Measurements from ENCODE around the gene METTL24. TPM values are rescaled to one million over a fixed set of nuclear protein-coding genes. Genes with fewer than 3 reads are reported as not detected.

Gene METTL24, protein sequence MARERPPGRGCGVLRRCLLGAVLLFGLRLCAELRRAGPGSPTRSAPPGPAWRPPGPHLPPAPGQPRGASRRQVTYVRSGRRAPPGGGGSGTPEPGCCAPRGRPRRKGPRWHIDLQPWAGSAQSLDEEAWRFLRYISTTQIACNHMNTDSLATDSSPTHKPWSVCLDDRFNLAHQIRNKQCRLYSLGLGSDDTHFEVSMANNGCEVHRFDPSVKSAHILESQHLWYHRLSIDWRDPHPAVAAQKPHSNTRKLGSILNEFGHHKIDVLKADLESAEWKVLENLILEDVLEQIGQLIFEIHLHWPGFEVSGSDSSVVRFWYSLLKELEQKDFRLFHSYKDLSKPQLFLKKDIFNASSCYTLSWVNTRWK
- total RNA-seq: 1.2 TPM
- long read RNA-seq: 0 reads

DNA sequence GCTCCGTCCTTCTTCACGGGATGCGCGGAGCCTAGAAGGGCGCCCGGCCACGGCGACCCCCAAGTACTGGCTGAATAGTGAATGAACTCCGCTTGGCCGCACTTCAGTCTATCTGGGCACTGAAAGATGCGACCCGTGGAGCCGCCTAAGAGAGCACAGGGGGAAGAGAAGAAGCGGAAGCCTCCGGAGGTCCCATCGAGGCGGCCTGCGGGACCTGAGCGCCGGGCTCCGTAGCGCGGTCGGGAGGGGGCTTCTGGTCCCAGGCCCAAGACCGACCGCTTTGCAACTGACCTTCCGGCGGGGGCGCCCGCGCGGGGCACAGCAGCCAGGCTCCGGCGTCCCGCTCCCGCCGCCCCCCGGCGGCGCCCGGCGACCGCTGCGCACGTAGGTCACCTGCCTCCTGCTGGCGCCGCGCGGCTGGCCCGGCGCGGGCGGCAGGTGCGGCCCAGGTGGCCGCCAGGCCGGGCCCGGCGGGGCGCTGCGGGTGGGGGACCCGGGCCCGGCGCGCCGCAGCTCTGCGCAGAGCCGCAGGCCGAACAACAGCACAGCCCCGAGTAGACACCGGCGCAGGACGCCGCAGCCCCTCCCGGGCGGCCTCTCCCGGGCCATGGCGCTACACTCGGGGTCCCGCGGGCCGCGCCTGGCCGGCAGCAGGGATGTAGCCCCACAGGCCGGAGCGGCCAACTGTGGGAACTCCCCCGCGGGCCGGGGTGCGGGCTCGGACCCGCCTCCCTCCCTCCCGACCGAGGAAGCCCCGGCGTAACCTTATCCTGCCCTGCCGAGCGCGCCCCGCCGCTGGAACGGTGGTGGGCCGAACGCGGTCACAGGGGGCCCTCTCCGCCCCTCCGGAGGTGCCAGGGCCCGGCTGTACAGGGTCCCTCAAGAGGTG lies at the start of gene METTL24:
Gene METTL24, minus strand, starts transcription at position 686 of the 889 bp plus-strand sequence. Its CDS starts 77 bp downstream, at position 609.
- no peak for DNase-seq (ENCODE audit: low spot score)

DNA sequence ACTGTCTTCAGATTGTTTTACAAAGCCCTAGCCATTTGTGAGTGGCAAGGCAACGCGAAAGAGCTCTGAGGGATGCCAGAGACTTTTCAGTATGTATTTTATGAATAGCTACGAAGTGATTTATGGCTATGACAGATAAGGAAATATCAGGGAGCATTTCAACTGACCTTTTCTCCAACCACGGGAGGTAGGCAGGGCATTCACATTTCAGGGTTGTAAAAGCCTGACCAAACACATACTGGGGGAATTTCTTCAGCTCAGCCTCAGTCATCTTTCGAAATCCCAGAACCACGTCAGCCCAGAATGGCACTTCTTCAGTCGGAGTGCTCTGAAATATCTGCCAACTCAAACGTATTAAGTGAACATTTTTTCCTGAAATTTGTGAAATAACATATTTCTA lies 46.5 kb upstream of the METTL24 start:
- no peak for DNase-seq (ENCODE audit: low spot score)

DNA sequence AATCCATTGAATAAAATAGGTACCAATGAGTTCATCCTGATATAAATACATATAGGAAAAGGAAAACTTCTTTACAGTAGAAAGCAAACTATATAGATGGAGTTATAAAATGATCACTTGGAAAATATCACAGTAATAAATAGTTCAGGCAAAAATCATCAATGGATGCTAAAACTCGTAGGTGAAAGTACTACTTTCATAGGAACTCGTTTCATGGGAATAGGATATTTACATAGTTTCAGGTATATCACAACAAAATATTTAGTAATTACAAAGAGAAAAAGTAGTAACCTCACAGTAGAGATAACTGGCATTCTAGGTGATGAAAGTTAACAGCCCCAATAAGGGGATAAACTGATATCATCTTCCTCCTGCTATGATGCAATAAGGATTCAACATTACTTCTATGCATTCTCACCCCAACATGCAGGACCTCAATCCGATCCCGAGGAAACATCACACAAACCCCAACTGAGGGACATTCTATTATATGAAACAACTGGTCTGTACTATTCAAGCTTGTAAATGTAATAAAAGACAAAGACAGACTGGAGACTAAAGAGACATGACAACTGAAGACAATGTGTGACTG lies 43.5 kb upstream of the METTL24 start:
- no peak for DNase-seq (ENCODE audit: low spot score)

DNA sequence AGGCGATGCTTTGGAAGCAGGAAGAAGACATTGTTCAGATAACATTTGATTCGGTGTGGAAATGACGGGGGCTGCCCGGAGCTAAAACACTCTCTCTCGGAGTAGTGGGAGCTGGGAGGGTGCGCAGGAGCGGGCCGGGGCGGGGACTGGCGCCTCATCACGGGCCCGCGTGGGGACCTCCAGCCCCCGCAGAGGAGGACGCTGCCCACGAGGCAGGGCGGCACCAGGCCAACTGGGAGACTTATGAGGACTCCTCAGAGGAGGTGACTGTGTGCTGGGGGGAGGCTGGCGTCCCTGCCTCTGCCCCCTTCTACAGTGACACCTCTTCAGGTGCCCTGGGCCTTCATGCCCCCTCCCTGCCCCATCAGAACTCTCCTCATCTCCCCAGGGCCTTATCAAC lies 42.1 kb upstream of the METTL24 start:
- DNase-seq (ENCODE audit: low spot score): no peak

DNA sequence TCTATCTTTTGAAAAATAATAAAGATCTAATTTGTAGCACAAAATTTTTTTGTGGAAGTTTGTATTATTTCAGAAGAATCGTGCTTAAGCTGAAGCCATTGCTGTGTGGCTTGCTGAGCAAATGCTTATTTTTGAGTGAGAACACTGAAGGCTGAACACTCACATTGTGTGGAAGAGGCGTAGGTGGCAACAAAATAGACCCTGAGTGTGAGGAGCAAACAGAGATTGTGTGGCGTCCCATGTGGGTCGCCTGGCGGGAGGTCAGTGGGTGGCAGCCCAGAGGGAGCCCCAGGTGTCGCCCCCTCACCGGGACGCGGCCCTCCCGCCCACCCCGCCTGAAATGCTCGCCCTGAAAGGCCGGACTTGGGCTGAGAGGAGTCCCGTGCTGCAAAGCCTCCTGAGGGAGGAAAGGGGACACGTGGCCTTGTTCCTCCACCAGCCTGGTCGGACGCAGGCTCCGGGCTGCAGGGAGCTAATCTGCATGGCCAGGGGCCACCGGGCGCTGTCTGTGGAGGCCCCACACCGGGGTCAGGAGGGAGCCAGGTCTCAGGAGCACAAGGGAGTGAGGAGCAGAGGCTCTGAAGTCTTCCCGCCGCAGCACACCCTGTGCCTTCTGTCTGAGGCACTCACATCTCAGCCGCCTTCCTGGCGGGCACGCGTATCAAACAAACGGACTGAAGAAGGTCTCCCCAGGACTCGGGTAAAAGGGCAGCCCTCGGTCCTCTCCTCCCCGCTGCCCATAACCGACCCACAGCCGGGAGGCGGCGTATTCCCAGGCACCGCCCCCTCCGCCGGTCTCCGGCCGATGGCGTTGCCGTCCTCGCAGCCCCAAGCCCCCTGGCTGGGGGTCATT lies 41.3 kb upstream of the METTL24 start:
- DNase-seq (ENCODE audit: low spot score): no peak

DNA sequence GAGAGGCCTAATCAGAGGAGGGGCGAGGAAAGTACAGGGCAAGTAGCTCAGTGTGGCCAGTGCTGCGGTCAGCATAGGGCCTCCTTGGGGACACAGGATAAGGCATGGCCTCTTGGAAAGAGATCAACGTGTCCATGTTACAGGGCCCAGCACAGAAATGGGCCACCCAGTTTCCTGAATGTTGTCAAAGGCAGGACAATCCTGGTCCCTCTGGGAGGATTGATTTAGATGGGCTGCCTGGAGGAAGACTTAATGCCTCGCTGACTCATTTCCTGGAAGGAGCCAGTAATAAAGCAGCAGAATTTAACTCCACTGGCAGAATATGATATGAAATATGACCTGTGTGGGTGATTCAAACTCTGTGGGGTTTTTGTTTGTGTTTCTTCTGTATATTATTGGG lies 40.6 kb upstream of the METTL24 start:
- no peak for DNase-seq (ENCODE audit: low spot score)

DNA sequence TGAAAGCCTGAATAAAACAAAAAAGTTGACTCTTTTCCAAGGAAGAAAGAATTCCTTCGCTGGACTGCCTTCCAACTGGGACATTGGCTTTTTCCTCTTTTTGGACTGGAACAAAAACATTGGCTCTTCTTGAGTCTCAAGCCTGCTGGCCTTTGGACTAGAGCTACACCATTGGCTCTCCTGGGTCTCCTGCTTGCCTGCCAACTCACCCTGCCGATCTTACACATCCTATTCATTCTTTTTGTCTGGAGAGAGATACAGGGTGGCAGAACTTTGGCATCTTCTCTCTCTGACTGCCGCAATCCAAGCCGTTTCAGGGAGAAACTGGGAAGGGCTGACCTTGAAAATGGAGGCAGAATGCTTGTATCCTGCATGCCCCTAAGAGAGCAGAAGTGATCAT lies 37.1 kb upstream of the METTL24 start:
- no peak for DNase-seq (ENCODE audit: low spot score)

DNA sequence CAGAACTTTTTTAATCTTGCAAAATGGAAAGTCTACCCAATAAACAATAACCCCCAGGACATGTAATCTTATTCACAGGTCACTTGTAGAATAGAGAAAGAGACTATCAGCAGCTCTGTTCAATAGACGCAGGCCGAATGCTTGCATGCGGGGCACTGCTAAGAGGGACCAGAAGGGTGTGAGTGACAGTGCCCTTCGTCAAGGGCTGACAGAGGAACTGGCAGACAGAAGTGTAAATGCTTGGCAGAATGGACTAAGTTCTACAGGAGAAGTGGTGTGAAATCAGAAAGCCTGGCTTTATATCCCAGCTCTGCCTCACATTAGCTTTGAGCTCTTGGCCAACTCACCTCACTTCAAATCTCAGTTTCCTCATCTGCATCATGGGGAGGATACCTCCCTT lies 36.3 kb upstream of the METTL24 start:
- DNase-seq (ENCODE audit: low spot score): no peak

DNA sequence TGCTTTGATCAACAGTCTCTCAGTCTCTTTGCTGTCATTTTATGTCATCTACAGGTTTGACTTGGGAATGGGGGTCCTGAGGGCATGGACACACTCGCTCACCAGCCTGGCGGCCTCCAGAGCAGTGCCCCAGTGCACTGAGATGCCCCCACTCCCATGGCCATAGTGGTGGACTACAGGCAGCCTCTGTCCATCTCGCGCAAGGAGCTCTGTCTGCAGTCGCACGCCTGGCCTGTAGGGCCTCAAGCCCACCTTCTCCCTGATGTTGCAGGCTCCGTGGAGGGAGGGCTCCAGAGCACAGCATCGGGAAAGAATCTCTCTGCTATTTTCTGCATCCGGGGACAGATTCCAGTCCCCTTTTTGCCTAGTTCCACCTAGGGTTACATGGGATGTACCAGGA lies 34.6 kb upstream of the METTL24 start:
- no peak for DNase-seq (ENCODE audit: low spot score)

DNA sequence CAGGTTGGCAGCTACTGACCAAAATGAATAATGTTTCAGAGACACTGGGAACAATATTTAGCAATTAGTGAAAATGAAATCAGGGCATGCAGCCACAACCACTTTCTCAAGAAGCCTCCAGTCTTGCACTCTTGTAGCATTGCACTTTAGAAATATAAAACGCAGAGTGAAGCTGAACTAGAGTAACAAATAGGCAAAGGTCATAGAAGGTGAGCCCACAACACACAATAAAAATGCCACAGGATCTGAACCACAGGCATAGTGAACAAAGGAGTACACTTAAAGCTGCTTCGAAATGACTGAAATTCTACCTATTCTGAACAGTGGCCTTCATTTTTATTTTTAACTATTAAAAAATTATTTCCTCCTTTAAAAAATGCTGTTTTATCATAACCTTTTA lies 32.3 kb upstream of the METTL24 start:
- DNase-seq (ENCODE audit: low spot score): no peak

DNA sequence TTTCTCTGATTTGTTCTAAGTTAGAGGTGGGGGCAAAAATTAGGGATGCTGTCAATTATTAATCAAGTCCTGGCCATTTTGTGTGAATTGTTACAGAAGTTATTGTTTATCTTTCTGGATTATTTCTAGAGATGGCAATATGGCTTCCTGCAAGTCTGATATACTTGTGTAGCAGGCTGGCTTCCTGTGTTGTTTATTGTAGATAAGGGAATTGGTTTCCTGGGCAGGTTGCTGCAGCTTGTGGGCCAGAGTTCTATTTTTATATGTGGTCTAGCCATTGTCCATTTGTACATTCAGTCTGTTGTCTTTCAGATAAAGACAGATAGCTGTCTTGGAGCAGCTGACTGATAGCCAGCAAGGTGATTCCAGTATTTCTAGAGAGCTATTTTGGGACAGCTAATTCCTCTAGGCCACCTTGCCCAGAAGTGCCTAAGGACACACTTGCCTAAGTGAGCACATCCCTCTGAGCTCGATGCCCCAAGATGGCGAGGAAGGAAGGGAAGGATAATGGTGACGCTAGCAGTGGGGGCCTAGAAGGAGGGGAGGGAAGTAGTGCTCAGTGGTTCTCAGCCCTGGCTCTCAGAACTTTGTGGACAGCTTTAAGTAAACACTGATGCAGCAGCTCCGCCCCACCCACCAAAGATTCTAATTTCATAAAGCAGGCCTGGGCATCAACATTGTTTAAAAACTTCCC lies 31.7 kb upstream of the METTL24 start:
- no peak for DNase-seq (ENCODE audit: low spot score)

DNA sequence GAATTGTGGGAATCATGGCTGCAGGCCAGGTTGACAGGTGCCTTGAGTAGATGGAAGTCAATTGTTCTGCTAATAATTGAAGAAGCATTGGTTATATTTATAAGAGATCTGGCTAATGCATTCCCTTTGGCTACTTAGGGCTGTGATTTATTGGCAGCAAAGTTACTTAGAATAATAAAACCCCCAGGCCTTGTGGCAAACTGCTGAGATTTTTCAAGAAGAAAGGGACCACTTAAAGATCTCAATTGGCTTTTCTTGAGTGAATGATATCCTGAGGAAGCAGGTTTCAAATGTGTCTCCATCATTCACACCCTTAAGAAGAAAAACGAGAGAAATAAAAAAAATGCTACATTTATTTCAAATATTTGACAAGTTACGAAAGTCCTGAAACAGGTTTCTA lies 29.8 kb upstream of the METTL24 start:
- no peak for DNase-seq (ENCODE audit: low spot score)

DNA sequence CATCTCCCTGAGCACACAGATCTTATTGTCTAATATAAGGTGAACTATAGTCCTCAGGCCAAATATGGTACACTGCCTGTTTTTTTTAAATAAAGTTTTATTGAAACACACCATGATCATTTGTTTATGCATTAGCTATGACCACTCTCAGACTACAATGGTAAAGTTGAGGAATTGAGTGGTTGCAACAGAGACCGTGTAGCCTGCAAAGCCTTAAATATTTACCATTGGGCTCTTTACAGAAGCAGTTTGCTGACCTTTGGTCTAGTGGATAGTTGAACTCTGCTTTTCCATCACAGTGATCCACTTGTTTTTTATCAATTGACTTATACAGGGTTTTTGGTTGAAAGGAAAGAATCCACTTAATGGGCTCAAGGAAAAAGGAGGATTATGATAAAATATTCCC lies 27.3 kb upstream of the METTL24 start:
- no peak for DNase-seq (ENCODE audit: low spot score)

DNA sequence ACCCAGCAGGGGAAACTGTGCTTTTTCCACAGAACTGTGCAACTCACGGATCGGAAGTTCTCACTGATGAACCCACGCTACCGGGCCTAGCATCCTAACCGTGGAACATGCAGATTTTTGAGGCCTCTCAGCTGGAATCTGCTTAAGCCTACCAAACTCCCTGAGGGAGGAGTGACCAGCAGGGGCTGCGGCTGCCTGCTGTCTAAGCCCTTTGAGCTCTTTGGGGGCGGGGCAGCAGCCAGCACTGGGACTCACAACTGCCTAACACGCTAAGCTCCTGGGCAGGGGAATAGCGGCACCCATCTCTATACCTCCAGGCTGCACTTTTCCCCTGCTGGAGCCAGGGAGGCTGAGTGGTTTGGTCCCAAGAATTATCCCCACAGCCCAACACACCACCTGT lies 20.4 kb upstream of the METTL24 start:
- DNase-seq (ENCODE audit: low spot score): no peak

DNA sequence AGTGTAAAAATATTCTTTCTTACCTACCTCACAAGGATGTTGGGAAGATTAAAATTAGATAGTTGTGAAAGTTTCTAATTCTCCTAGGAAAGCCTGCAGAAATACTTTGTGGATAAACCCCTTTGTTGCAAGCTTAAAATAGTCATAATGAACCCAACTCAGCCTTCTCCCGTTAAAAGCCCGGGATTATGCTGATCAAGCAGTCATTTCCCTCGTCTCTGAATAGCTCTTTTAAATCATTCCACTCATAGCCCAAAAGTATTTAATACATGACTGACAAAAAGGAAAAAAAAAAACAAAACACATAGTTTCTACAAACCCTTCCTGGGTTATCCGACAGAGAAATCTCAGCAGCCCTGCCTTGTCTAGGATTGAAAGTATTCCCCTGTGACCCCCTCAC lies 10.9 kb upstream of the METTL24 start:
- no peak for DNase-seq (ENCODE audit: low spot score)

DNA sequence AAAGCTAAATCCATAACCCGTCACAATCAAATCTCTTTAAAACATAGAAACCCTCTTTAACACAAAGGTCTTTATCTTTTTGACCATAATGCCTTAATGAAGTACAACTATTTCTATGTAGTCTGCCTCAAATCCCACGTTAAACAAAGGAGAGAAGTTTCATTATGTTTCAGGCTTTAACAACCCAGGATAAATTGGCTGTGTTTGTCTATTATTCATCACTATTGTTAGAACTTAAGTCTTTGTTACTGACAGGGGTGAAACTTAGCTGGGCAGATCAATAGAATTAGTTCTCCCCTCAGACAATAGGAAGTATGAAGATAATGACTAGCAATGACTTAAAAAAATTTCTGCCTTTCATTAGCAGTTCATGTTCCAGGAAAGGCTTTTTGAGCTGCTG lies 10.1 kb upstream of the METTL24 start:
- no peak for DNase-seq (ENCODE audit: low spot score)

DNA sequence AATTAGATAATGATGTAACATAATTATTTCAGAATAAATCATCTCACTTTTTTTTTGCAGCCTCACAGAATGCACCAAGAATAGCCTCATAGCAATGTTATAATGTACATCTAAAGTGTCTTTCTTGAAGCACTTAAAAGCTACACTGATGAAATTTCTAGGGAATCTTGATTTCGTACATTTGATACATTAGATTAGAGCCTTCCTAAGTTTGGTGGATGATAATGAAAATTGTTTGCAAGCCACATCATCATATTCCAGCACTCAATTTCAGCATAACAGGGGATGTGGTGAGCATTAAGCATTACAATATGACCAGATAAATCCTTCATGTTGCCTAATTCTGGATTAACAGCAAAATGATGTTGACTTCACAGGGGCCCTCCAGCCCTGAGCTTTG lies 9.7 kb upstream of the METTL24 start:
- DNase-seq (ENCODE audit: low spot score): no peak

DNA sequence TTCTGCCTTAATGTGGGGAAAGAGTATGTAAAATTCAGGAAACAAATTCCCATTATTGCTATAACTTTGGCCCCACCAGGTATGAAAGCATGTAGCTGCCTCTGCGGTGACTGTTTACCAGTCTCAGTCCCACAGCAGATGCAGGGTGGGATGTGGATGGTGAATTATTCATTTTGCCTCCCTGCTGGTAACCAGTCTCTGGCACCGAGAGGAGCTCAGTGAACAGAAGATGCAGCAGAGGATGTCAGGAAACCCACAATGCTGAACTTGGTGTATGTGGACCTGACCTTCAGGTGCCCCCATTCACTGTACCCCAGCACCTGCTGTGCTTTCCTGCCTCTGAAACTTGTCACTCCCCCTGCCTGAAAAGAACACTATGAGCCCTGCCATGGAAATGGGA lies 8.8 kb upstream of the METTL24 start:
- DNase-seq (ENCODE audit: low spot score): no peak

DNA sequence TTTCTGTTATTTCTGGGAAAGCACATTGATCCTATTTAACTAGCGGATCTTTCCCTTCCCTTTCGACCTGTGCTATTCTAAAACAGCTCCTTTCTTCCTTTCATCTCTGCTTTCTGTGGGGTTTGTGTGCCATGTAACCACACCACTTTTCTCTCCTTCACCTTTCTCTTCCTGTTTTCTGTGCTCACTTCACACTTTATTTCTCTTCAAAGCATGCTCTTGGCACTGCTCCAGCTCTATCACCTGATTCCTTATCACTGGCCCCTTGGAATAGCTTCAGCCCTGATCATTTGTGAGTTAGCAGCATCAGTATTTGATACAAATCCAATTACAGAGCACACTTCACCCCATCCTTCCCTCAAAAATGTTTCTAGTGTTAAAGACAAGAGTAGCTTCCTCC lies 8.1 kb upstream of the METTL24 start:
- no peak for DNase-seq (ENCODE audit: low spot score)

DNA sequence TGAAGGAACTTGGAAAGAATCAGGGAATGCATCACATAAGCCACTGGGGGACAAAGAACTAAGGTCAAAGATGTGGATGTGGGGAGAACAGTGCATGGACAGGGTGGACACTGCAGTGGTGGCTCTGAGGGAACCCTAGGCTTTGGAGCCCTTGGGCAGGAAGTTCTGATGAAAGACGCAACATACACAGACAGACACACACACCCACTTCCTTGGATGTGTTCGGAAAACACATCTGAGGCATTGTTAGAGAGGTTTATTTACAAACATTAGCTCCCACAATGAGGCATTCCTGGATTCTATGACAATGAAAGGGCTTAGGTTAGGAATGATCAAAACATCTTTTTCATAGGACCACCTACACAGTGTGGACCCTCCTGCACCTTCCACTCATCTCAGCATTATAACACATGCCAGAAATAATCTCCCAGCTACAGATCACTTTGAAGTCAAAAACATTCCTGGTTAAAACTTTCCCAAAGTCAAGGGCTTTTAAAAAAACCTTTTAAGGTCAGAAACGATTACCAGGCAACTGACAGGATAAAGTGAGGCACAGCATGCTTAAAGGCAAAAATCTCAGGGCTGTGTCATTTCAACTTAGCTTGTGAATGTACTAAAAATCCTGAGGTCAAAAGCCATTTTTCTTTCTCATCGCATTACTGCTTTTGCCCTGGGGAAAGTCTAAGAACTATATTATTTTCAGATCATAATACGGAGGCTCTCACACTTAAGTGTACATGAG lies 6.4 kb upstream of the METTL24 start:
- no peak for DNase-seq (ENCODE audit: low spot score)
